Measurements from ENCODE around the gene PLPPR5. TPM values are rescaled to one million over a fixed set of nuclear protein-coding genes. Genes with fewer than 3 reads are reported as not detected.

Gene PLPPR5
- total and polyA plus RNA-seq, 9 of the 15 experiments (the other 6 are each of a cell fraction or from before 2014, with no cell fraction given): not detected

GRCh38 chr1:98926597-98926996, 78.1 kb downstream of the PLPPR5 start:
- Histone ChIP-seq H3K4me1 (replicated peaks in 1 of 2; ENCODE audit: control insufficient read depth in 2 of 2, insufficient read depth in 2 of 2, low read length in 2 of 2) (no peaks in the 10 kb centered on the region), H3K9me1 (ENCODE audit: control insufficient read depth, insufficient read depth, low read length) (no peaks in the 10 kb centered on the region), H3K4me2 (ENCODE audit: insufficient read depth, low read length) (no peak overlapping the region), H3K9ac (ENCODE audit: insufficient read depth in 1 of 2, low read depth in 2 of 2, low read length in 2 of 2) (no peak overlapping the region), H2AFZ (ENCODE audit: low read depth, low read length) (no peak overlapping the region), H3K79me2 (ENCODE audit: control insufficient read depth, insufficient read depth, low read length) (no peaks in the 10 kb centered on the region), H3K27me3 (ENCODE audit: control insufficient read depth in 2 of 2, insufficient read depth in 2 of 2, low read length in 2 of 2) (no peaks in the 10 kb centered on the region), H3K9me3 (replicated peaks; ENCODE audit: control insufficient read depth, insufficient read depth, low read depth, low read length) (no peaks in the 10 kb centered on the region; the same call in 1 of the 2 replicates), H3K4me3 (no peak overlapping the region), H3K36me3 (ENCODE audit: control insufficient read depth, insufficient read depth, low read length) (no peaks in the 10 kb centered on the region), H3K27ac (ENCODE audit: extremely low read depth, low read depth, low read length) (no peak overlapping the region), H4K20me1 (replicated peaks; ENCODE audit: control insufficient read depth, insufficient read depth, low read length) (no peaks in the 10 kb centered on the region)
- CTCF ChIA-PET (ENCODE audit: low intra/inter-chr PET ratio): no interaction called here
- BruUV-seq (replicated peaks): no TSS peak
- ATAC-seq (no peak), DNase-seq (ENCODE audit: extremely low read depth in 1 of 4, low spot score in 3 of 4) (no peak), FAIRE-seq (no peak)
- intact Hi-C loops (cut with micrococcal nuclease) (no loop called here), in situ Hi-C loops (cut with MboI) (no loop called here)
- no peak for TF ChIP-seq PTBP1 (IDR thresholded peaks at IDR 0.05; ENCODE audit: low read depth, low read length)
- POLR2A ChIA-PET: no interaction called here
- WGBS (ENCODE audit: insufficient coverage, low coverage, missing lambda C conversion rate): 0% methylated on average over 4 of the region's 4 CpGs

GRCh38 chr1:98924977-98925376, 79.7 kb downstream of the PLPPR5 start:
- no peak overlapping the region for H2AFZ ChIP-seq (ENCODE audit: low read depth, low read length)
- no peak overlapping the region for H3K4me2 ChIP-seq (ENCODE audit: insufficient read depth, low read length)
- no peaks in the 10 kb centered on the region for H4K20me1 ChIP-seq (replicated peaks; ENCODE audit: control insufficient read depth, insufficient read depth, low read length)
- H3K4me3 ChIP-seq: no peak overlapping the region
- ChIA-PET POLR2A (interaction anchor here (1.0 kb wide), 1 partner anchor 9 kb away, joined by 4 read pairs; no protein-coding TSS in a partner anchor), CTCF (ENCODE audit: low intra/inter-chr PET ratio) (no interaction called here)
- 0% methylated on average over 1 of the region's 1 CpG for WGBS (ENCODE audit: insufficient coverage, low coverage, missing lambda C conversion rate)
- in situ Hi-C loops (cut with MboI): no loop called here
- FAIRE-seq: no peak
- no peaks in the 10 kb centered on the region for H3K27me3 ChIP-seq (ENCODE audit: control insufficient read depth in 2 of 2, insufficient read depth in 2 of 2, low read length in 2 of 2)
- H3K36me3 ChIP-seq (ENCODE audit: control insufficient read depth, insufficient read depth, low read length): no peaks in the 10 kb centered on the region
- H3K79me2 ChIP-seq (ENCODE audit: control insufficient read depth, insufficient read depth, low read length): no peaks in the 10 kb centered on the region
- H3K27ac ChIP-seq (ENCODE audit: extremely low read depth, low read depth, low read length): no peak overlapping the region
- no peak for DNase-seq (ENCODE audit: extremely low read depth in 1 of 4, low spot score in 3 of 4)
- BruUV-seq (replicated peaks): no TSS peak
- H3K9ac ChIP-seq (ENCODE audit: insufficient read depth in 1 of 2, low read depth in 2 of 2, low read length in 2 of 2): no peak overlapping the region
- H3K9me3 ChIP-seq (replicated peaks; ENCODE audit: control insufficient read depth, insufficient read depth, low read depth, low read length): no peaks in the 10 kb centered on the region; the same call in 1 of the 2 replicates
- intact Hi-C loops (cut with micrococcal nuclease): no loop called here
- no peaks in the 10 kb centered on the region for H3K9me1 ChIP-seq (ENCODE audit: control insufficient read depth, insufficient read depth, low read length)
- H3K4me1 ChIP-seq (replicated peaks in 1 of 2; ENCODE audit: control insufficient read depth in 2 of 2, insufficient read depth in 2 of 2, low read length in 2 of 2): no peaks in the 10 kb centered on the region
- ATAC-seq: no peak
- TF ChIP-seq FOXA1 (IDR thresholded peaks at IDR 0.05; ENCODE audit: borderline replicate concordance) (no peak), TRIM24 (IDR thresholded peaks at IDR 0.05) (no peak), FUS (optimal IDR thresholded peaks at IDR 0.05; ENCODE audit: low read depth, low read length) (no peak), STAT5B (CRISPR knock-in tag; IDR thresholded peaks at IDR 0.05) (no peak), JUND (IDR thresholded peaks at IDR 0.05; ENCODE audit: borderline replicate concordance, low read depth, low read length) (no peak), JUND (tag; IDR thresholded peaks at IDR 0.05; ENCODE audit: borderline replicate concordance, low read depth, low read length) (no peak), PHB2 (IDR thresholded peaks at IDR 0.05; ENCODE audit: low read depth) (no peak), ATF6 (CRISPR knock-in tag; IDR thresholded peaks at IDR 0.05) (no peak), E4F1 (CRISPR knock-in tag; IDR thresholded peaks at IDR 0.05; ENCODE audit: borderline replicate concordance) (no peak), MLLT1 (IDR thresholded peaks at IDR 0.05) (no peak), EZH2 (IDR thresholded peaks at IDR 0.05; ENCODE audit: borderline replicate concordance, low read depth, low read length) (no peak)
